ENCODE results near the gene MAPKAPK3. TPM values are rescaled to one million over a fixed set of nuclear protein-coding genes. Genes with fewer than 3 reads are reported as not detected.
A peak's percentile ranks its signal among the peaks of the same experiment; 100 is the strongest.

MAPKAPK3 gene
- total RNA-seq, 4 donors from 2014 or later, result 235 to 466 (median 387) TPM

DNA sequence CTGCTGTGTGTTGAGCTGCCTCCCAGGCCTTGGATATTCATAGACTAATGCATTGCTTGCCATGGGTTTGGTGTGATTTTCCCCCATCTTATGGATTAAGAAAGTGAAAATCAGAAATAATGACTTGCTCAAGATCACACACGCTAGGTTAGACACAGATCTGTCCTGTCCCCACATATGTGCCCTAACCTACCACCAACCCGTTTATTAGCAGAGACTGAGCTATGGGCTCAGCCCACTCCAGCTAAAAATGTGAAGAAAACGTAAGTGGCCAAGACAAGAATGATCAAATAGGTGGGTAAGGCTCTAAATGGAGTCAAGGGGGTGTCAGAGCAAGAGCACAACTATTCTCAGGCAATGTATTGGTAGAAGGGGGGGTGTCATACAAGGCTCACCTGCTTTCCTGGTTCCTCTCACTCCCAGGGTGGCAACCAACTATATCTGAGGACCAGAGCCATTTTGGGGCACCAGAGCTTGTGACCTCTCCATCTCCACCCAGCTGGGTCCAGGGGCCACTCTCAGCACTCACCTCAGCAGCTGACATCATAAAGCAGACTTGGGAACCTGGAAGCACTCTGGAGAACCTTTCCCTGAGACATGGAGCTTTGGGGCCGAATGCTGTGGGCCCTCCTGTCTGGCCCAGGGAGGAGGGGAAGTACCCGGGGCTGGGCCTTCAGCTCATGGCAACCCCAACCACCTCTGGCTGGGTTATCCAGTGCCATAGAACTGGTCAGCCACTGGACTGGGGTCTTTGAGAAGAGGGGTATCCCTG, 46.3 kb upstream of the MAPKAPK3 start:
- TF ChIP-seq, protein P1, sequence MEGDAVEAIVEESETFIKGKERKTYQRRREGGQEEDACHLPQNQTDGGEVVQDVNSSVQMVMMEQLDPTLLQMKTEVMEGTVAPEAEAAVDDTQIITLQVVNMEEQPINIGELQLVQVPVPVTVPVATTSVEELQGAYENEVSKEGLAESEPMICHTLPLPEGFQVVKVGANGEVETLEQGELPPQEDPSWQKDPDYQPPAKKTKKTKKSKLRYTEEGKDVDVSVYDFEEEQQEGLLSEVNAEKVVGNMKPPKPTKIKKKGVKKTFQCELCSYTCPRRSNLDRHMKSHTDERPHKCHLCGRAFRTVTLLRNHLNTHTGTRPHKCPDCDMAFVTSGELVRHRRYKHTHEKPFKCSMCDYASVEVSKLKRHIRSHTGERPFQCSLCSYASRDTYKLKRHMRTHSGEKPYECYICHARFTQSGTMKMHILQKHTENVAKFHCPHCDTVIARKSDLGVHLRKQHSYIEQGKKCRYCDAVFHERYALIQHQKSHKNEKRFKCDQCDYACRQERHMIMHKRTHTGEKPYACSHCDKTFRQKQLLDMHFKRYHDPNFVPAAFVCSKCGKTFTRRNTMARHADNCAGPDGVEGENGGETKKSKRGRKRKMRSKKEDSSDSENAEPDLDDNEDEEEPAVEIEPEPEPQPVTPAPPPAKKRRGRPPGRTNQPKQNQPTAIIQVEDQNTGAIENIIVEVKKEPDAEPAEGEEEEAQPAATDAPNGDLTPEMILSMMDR (IDR thresholded peaks at IDR 0.05 in 4 of 5, conservative IDR thresholded peaks at IDR 0.05 in 1 of 5), result no peak
- no peak for TF ChIP-seq POLR2A (IDR thresholded peaks at IDR 0.05)
- intact Hi-C loops (cut with DNase I; ENCODE audit: low total_unique reads), result no loop called here
- in situ Hi-C loops (cut with MboI; ENCODE audit: low sequenced_read_pairs in 4 of 4), result loop anchor here in 3 of 4 donors (5.0 kb wide), 1 partner anchor 42 kb away; the partner anchor contains the start of gene CISH (in 3 of the 3)
- H3K27ac ChIP-seq, result peak overlapping the region; percentile 10 to 97 (median 92)
- DNase-seq (no peak), ATAC-seq (no peak)
- H3K4me1 ChIP-seq, result peaks cover 37 to 46% of the 10 kb centered on the region in 2 donors
- H3K36me3 ChIP-seq, result no peaks in the 10 kb centered on the region
- H3K9me3 ChIP-seq, result no peaks in the 10 kb centered on the region
- no peaks in the 10 kb centered on the region for H3K27me3 ChIP-seq
- H3K4me3 ChIP-seq, result peak overlapping the region in 1 of 4 donors; percentile 82

DNA sequence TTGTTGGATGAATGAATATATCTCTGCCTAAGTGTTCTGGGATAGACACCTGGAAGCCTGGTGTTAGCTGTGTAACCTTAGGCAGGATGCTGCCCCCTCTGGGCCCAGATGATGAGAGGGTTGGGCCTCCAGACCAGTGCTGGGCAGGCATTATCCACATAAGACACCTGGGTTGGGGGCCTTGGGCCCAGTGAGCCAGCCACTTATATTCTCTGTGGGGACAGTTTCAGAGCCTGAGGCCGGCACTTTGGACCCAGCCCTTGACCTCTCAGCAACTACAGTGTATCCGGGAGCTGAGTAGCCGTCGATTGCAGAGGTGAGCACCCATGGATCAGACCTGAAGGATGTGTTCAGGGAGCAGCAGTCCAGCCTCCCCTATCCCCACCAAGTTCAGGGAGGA, 45.5 kb upstream of the MAPKAPK3 start:
- in situ Hi-C loops (cut with MboI; ENCODE audit: low sequenced_read_pairs in 4 of 4), result loop anchor here in 3 of 4 donors (5.0 kb wide), 1 partner anchor 41 kb away; the partner anchor contains the start of gene CISH (in 3 of the 3)
- intact Hi-C loops (cut with DNase I; ENCODE audit: low total_unique reads), result no loop called here

DNA sequence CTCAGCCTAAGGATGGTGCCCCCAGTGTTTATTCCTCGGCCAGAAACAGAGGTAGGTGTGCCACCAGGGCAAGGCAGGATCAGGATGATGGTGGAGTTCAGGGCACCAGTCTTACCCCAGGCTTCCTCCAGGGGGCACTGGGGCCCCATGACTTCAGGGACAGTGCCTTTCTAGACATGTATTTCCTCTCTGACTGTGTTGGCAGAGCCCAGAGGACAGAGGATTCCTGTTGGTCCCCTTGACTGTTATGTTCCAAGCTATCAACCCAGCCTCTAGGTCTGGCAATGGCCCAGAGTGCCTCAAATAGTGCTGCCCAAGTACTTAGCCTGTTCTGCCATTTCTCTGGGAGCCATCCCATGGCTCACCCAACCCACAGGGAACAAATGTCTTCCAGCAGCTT, 44.8 kb upstream of the MAPKAPK3 start:
- TF ChIP-seq POLR2A (IDR thresholded peaks at IDR 0.05), result no peak
- TF ChIP-seq, protein P1 (IDR thresholded peaks at IDR 0.05 in 4 of 5, conservative IDR thresholded peaks at IDR 0.05 in 1 of 5), result peak; percentile 94 to 98 (median 97)
- H3K27ac ChIP-seq, result peak overlapping the region; percentile 66 to 87 (median 70)
- no peaks in the 10 kb centered on the region for H3K27me3 ChIP-seq
- no peaks in the 10 kb centered on the region for H3K9me3 ChIP-seq
- H3K4me3 ChIP-seq, result no peak overlapping the region
- no peaks in the 10 kb centered on the region for H3K36me3 ChIP-seq
- H3K4me1 ChIP-seq, result peaks cover 25 to 36% of the 10 kb centered on the region in 2 donors
- in situ Hi-C loops (cut with MboI; ENCODE audit: low sequenced_read_pairs in 4 of 4), result loop anchor here in 3 of 4 donors (5.0 kb wide), 1 partner anchor 40 kb away; the partner anchor contains the start of gene CISH (in 3 of the 3)
- intact Hi-C loops (cut with DNase I; ENCODE audit: low total_unique reads), result loop anchor here (1.0 to 2.0 kb wide), 2 partner anchors 42 to 81 kb away; no protein-coding TSS in a partner anchor
- peak; percentile 68 to 82 for DNase-seq
- peak; percentile 42 to 62 for ATAC-seq

More for the DNA sequence above, 45.5 kb upstream of the MAPKAPK3 start:
- ATAC-seq (no peak), DNase-seq (no peak)
- TF ChIP-seq, protein P1 (IDR thresholded peaks at IDR 0.05 in 4 of 5, conservative IDR thresholded peaks at IDR 0.05 in 1 of 5), result no peak
- TF ChIP-seq POLR2A (IDR thresholded peaks at IDR 0.05), result no peak
- H3K27ac ChIP-seq, result peak overlapping the region in 2 of 4 donors; percentile 68 to 87
- H3K4me1 ChIP-seq, result peaks cover 31 to 42% of the 10 kb centered on the region in 2 donors
- no peak overlapping the region for H3K4me3 ChIP-seq
- no peaks in the 10 kb centered on the region for H3K27me3 ChIP-seq
- H3K36me3 ChIP-seq, result no peaks in the 10 kb centered on the region
- no peaks in the 10 kb centered on the region for H3K9me3 ChIP-seq

DNA sequence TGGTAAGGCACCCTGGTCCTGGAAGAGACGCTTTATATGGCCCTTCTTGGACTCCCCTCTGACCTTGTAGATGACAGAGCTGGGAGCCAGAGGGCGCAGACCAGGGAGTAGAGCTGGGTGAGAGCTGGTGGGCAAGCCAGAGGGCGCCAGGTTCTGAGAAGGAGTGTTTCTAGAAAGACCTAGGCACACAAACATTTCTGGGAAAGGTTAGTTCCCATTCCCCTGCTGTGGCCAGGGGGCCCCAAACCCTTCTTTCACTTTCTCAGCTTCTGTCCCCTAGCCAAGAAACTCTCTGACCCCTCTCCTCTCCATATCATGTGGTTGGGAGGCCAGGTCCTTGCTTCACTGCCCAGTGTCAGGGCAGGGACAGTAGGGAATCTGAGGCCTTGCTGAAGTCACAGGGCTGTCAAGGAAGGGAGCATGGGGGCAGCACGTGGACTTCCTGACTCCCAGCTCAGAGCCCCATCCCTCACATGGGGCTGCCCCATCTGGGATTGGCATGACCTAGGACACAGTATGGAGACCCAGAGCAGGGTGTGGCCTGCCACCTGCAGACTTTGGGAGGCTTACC, 44.1 kb upstream of the MAPKAPK3 start:
- ATAC-seq, result no peak
- no peak for DNase-seq
- TF ChIP-seq POLR2A (IDR thresholded peaks at IDR 0.05), result no peak
- TF ChIP-seq, protein P1 (IDR thresholded peaks at IDR 0.05 in 4 of 5, conservative IDR thresholded peaks at IDR 0.05 in 1 of 5), result no peak
- H3K9me3 ChIP-seq, result no peaks in the 10 kb centered on the region
- H3K36me3 ChIP-seq, result no peaks in the 10 kb centered on the region
- in situ Hi-C loops (cut with MboI; ENCODE audit: low sequenced_read_pairs in 4 of 4) (loop anchor here in 3 of 4 donors (5.0 kb wide), 1 partner anchor 39 kb away; the partner anchor contains the start of gene CISH (in 3 of the 3)), intact Hi-C loops (cut with DNase I; ENCODE audit: low total_unique reads) (loop anchor here (1.0 to 2.0 kb wide), 2 partner anchors 41 to 80 kb away; no protein-coding TSS in a partner anchor)
- no peak overlapping the region for H3K4me3 ChIP-seq
- peaks cover 22 to 30% of the 10 kb centered on the region in 2 donors for H3K4me1 ChIP-seq
- H3K27ac ChIP-seq, result peak overlapping the region; percentile 66 to 87 (median 70)
- no peaks in the 10 kb centered on the region for H3K27me3 ChIP-seq
